Mesenchymal stem cell (in vitro differentiated cells and primary cell): ENCODE data around the gene TXNDC5.
"Not testable (repeated sequence)": the region's sequence is repeated elsewhere in the genome, so short reads cannot be mapped to it uniquely, and the experiment has no call there.

Experiments
- DNase-seq: peaks from one replicate; pipeline ENCODE4 v3.0.0-alpha.2; 2013
- H2AFZ ChIP-seq: one replicate; pipeline ENCODE4 v1.6.1; 2013; ENCODE audit warnings: low read depth, mild to moderate bottlenecking, control low read depth, inconsistent platforms, low read length, moderate library complexity
- H2AK5ac ChIP-seq: 2 replicates; pipeline ENCODE4 v1.6.1; 2013; ENCODE audit warnings: low read length, moderate library complexity, mild to moderate bottlenecking, inconsistent platforms; ENCODE audit not compliant: severe bottlenecking
- H2BK120ac ChIP-seq: one replicate; pipeline ENCODE4 v1.6.1; 2013; ENCODE audit warnings: low read depth, mild to moderate bottlenecking, inconsistent platforms, low read length, moderate library complexity
- H2BK12ac ChIP-seq, 2 experiments: one replicate each; pipeline ENCODE4 v1.6.1; 2013; ENCODE audit warnings: inconsistent platforms in 2 of 2, low read length in 2 of 2, mild to moderate bottlenecking in 2 of 2, moderate library complexity in 2 of 2, control low read depth in 1 of 2
- H2BK15ac ChIP-seq: one replicate; pipeline ENCODE4 v1.6.1; 2013; ENCODE audit warnings: mild to moderate bottlenecking, low read depth, inconsistent platforms; ENCODE audit not compliant: poor library complexity, severe bottlenecking
- H2BK5ac ChIP-seq: 2 replicates; pipeline ENCODE4 v1.6.1; 2013; ENCODE audit warnings: low read depth, mild to moderate bottlenecking, low read length, control low read depth, inconsistent platforms; ENCODE audit not compliant: poor library complexity, severe bottlenecking
- H3K14ac ChIP-seq, 2 experiments: one replicate each; pipeline ENCODE4 v1.6.1; 2013; ENCODE audit warnings: inconsistent platforms in 2 of 2, low read length in 2 of 2, control low read depth in 1 of 2, mild to moderate bottlenecking in 1 of 2, moderate library complexity in 1 of 2
- H3K18ac ChIP-seq, 2 experiments: one replicate each; pipeline ENCODE4 v1.6.1; 2013; ENCODE audit warnings: inconsistent platforms in 2 of 2, low read length in 2 of 2, control low read depth in 1 of 2, low read depth in 1 of 2, mild to moderate bottlenecking in 1 of 2
- H3K23ac ChIP-seq, 2 experiments: one replicate each; pipeline ENCODE4 v1.6.1; 2013; ENCODE audit warnings: inconsistent platforms in 2 of 2, low read length in 2 of 2, mild to moderate bottlenecking in 2 of 2, moderate library complexity in 2 of 2, control low read depth in 1 of 2
- H3K27ac ChIP-seq: 2 replicates; pipeline ENCODE4 v1.5.1; 2013; ENCODE audit warnings: mild to moderate bottlenecking, moderate library complexity, low read length, control low read depth, inconsistent platforms; ENCODE audit not compliant: poor library complexity, severe bottlenecking
- H3K27me3 ChIP-seq, 2 experiments: 2 replicates each; pipeline versions ENCODE4 v1.6.1 to v1.7.0; 2013; ENCODE audit warnings: low read length in 2 of 2, mild to moderate bottlenecking in 2 of 2, moderate library complexity in 2 of 2, control low read depth in 1 of 2, inconsistent platforms in 1 of 2; ENCODE audit not compliant: control insufficient read depth in 1 of 2, insufficient read depth in 1 of 2
- H3K36me3 ChIP-seq, 2 experiments: 2 replicates each; pipeline versions ENCODE4 v1.6.1 to v1.7.0; 2013; ENCODE audit warnings: low read length in 2 of 2, control low read depth in 1 of 2, inconsistent platforms in 1 of 2, low read depth in 1 of 2, mild to moderate bottlenecking in 1 of 2; ENCODE audit not compliant: insufficient read depth in 2 of 2, control insufficient read depth in 1 of 2
- H3K4ac ChIP-seq, 2 experiments: one replicate each; pipeline ENCODE4 v1.6.1; 2013; ENCODE audit warnings: inconsistent platforms in 2 of 2, low read length in 2 of 2, mild to moderate bottlenecking in 2 of 2, moderate library complexity in 2 of 2, control low read depth in 1 of 2, low read depth in 1 of 2
- H3K4me1 ChIP-seq: 2 replicates; pipeline ENCODE4 v1.6.1; 2013; ENCODE audit warnings: low read depth, low read length, control low read depth; ENCODE audit not compliant: control insufficient read depth, insufficient read depth
- H3K4me2 ChIP-seq: 2 replicates; pipeline ENCODE4 v1.6.1; 2013; ENCODE audit warnings: low read length, mild to moderate bottlenecking, inconsistent platforms; ENCODE audit not compliant: poor library complexity, severe bottlenecking
- H3K4me3 ChIP-seq, 2 experiments: 2 replicates each; pipeline versions ENCODE4 v1.5.1 to v1.7.0; 2013; ENCODE audit warnings: low read length in 2 of 2, mild to moderate bottlenecking in 2 of 2, control low read depth in 1 of 2, low read depth in 1 of 2; ENCODE audit not compliant: insufficient read depth in 1 of 2
- H3K79me1 ChIP-seq: replicated peaks from 2 replicates; pipeline ENCODE4 v1.6.1; 2013; ENCODE audit warnings: mild to moderate bottlenecking, control low read depth, low read length, inconsistent platforms; ENCODE audit not compliant: poor library complexity, severe bottlenecking
- H3K9ac ChIP-seq: 2 replicates; pipeline ENCODE4 v1.7.0; 2013; ENCODE audit warnings: mild to moderate bottlenecking, low read length, moderate library complexity
- H3K9me3 ChIP-seq: 2 replicates; pipeline ENCODE4 v1.7.0; 2013; ENCODE audit warnings: mild to moderate bottlenecking, low read length; ENCODE audit not compliant: control insufficient read depth
- H4K8ac ChIP-seq: one replicate; pipeline ENCODE4 v1.6.1; 2013; ENCODE audit warnings: inconsistent platforms, mild to moderate bottlenecking, low read length, moderate library complexity
- H4K91ac ChIP-seq: one replicate; pipeline ENCODE4 v1.6.1; 2013; ENCODE audit warnings: mild to moderate bottlenecking, low read length, inconsistent platforms
- WGBS: methylation state at CpG from one replicate; pipeline ENCODE4 v1.1.7; 2013; ENCODE audit warnings: mixed read lengths; 5-methylcytosine and 5-hydroxymethylcytosine counted together

Gene TXNDC5

DNA sequence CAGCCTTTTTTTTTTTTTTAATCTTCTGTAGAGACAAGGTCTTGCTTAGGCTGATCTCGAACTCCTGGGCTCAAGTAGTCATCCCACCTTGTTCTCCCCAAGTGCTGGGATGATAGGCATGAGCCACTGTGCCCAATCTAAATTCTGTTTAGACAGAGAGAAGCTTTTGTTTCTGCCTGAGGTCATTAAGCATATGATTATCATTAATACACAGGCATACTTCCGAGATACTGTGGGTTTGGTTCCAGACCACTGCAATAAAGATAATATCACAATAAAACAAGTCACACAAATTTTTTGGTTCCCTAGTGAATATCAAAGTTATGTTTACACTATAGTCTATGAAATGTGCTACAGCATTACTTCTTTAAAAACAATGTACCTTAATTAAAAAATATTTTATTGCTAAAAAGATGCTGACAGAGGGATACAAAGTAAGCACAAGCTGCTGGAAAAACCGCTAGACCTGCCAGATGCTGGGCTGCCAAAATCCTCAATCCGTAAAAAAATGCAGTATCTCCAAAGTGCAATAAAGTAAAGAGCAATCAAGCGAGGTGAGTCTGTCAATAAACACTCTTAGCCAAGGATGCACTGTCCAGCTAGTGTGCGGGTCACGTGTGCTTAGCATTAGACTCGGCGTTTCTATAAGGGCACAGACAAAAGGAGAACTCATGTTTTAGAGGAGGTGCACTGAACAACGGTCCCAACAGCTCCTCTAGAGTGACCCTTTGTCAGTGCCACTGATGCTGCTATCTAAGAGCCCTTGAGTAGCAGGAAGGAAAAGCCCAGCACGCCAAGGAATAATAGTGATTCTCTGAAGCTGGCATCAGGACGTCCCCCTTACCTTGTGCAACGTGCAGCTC is 16.1 kb downstream of the TXNDC5 start:
- no peaks in the 10 kb centered on the region for H3K27me3 ChIP-seq
- H3K27ac ChIP-seq = no peak overlapping the region
- H2BK120ac ChIP-seq = no peak overlapping the region
- H3K18ac ChIP-seq = no peak overlapping the region
- H2AFZ ChIP-seq = no peak overlapping the region
- no peak for DNase-seq
- H3K23ac ChIP-seq = no peak overlapping the region
- no peak overlapping the region for H2AK5ac ChIP-seq
- no peak overlapping the region for H3K4me2 ChIP-seq
- WGBS = 96% methylated on average over 11 of the region's 13 CpGs
- no peak overlapping the region for H2BK5ac ChIP-seq
- no peak overlapping the region for H2BK12ac ChIP-seq
- H3K9me3 ChIP-seq = no peaks in the 10 kb centered on the region
- H3K36me3 ChIP-seq = peaks cover 70 to 100% of the 10 kb centered on the region in 2 experiments
- H3K4me3 ChIP-seq = no peak overlapping the region
- H4K91ac ChIP-seq = no peak overlapping the region
- H3K14ac ChIP-seq = no peak overlapping the region
- no peak overlapping the region for H3K4ac ChIP-seq
- no peak overlapping the region for H3K9ac ChIP-seq
- no peak overlapping the region for H4K8ac ChIP-seq
- H3K4me1 ChIP-seq = peaks cover 6% of the 10 kb centered on the region
- peaks cover 55% of the 10 kb centered on the region for H3K79me1 ChIP-seq
- no peak overlapping the region for H2BK15ac ChIP-seq

DNA sequence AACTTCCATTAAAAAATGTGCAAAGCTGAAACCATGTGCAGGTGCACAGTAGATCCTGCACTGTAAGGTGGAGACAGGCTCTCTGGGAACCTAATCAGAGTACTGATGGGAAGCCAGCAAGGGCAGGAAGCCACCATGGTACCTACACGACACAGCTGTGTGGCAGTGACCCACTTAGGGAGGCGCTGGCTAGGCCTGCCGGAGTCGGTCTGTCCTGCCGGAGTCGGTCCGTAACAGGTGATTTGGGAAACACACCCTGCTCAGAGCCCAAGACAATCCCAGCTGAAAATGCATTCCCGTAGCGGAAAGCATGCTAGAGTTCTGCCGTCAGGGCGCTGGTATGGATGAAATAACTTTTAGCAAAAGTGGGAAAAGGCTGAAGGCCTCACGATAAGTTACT is 17.2 kb downstream of the TXNDC5 start:
- no peak overlapping the region for H2AK5ac ChIP-seq
- H4K91ac ChIP-seq = no peak overlapping the region
- peaks cover 57% of the 10 kb centered on the region for H3K79me1 ChIP-seq
- no peak for DNase-seq
- no peak overlapping the region for H3K18ac ChIP-seq
- 98% methylated on average over 12 of the region's 12 CpGs for WGBS
- H3K4me3 ChIP-seq = no peak overlapping the region
- H3K4me2 ChIP-seq = no peak overlapping the region
- no peak overlapping the region for H2BK12ac ChIP-seq
- H2BK5ac ChIP-seq = no peak overlapping the region
- no peak overlapping the region for H3K14ac ChIP-seq
- no peak overlapping the region for H3K9ac ChIP-seq
- H3K27me3 ChIP-seq = no peaks in the 10 kb centered on the region
- peaks cover 70 to 100% of the 10 kb centered on the region in 2 experiments for H3K36me3 ChIP-seq
- no peak overlapping the region for H3K27ac ChIP-seq
- H2AFZ ChIP-seq = no peak overlapping the region
- H2BK15ac ChIP-seq = no peak overlapping the region
- no peaks in the 10 kb centered on the region for H3K9me3 ChIP-seq
- H3K4me1 ChIP-seq = no peaks in the 10 kb centered on the region
- no peak overlapping the region for H3K4ac ChIP-seq
- H2BK120ac ChIP-seq = no peak overlapping the region
- no peak overlapping the region for H3K23ac ChIP-seq
- no peak overlapping the region for H4K8ac ChIP-seq

DNA sequence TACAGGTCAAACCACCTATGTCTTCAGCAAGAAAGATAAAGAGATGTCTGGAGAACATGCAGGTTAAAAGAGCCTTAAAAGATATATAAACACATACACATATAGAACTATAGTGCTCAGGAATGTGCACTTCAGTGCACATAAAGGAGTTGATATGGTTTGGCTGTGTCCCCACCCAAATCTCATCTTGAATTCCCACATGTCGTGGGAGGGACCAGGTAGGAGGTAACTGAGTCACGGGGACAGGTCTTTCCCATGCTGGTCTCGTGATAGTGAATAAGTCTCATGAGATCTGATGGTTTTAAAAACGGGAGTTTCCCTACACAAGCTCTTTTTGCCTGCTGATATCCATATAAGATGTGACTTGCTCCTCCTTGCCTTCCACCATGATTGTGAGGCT is 18.2 kb downstream of the TXNDC5 start:
- H4K91ac ChIP-seq, H3K4me2 ChIP-seq: not testable (repeated sequence)
- WGBS = 100% methylated on average over 4 of the region's 4 CpGs

DNA sequence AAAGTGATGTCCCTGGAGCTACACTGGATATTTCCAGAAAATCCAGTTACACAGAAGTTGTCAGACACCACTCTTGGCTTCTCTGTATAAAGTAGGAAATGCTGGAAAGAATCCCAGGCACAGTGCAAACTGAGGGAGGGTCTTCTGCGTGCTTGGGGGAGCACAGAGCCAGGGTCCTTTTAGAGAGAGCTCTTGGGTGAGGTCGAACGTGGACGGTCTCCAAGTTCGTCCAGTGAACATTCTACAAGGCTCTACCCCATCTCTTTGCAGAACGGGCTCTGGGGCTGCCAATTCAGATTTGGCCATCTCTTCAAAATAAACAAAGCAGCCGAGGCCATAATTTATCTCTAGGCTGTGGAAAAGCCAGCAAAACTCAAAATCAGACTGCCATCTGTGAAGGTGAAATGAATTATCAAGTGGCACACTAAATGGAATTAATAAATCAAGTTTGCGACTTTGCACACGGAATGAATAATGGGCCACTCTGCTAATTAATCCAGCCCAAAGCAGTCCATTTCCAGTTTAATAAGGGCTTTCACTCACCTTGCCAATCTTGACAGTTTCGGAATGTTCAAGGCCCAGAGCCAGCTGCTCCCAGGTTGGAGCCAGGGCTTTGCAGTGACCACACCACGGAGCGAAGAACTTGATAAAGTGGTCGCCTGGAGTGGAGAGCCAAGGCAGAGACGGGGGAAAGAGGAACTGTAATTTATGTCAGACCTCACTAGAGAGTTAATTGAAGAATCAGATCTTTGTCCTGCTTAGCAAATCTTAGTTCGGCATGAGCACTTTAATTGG is 19.3 kb downstream of the TXNDC5 start:
- H4K8ac ChIP-seq = no peak overlapping the region
- no peak overlapping the region for H3K27ac ChIP-seq
- no peak overlapping the region for H3K14ac ChIP-seq
- no peak overlapping the region for H3K18ac ChIP-seq
- H3K4me1 ChIP-seq = no peaks in the 10 kb centered on the region
- no peak overlapping the region for H2BK15ac ChIP-seq
- no peak overlapping the region for H3K4me2 ChIP-seq
- no peak overlapping the region for H4K91ac ChIP-seq
- peaks cover 54% of the 10 kb centered on the region for H3K79me1 ChIP-seq
- peaks cover 75 to 100% of the 10 kb centered on the region in 2 experiments for H3K36me3 ChIP-seq
- H2AFZ ChIP-seq = no peak overlapping the region
- no peak overlapping the region for H3K4me3 ChIP-seq
- no peak overlapping the region for H3K9ac ChIP-seq
- H2BK5ac ChIP-seq = no peak overlapping the region
- H3K9me3 ChIP-seq = no peaks in the 10 kb centered on the region
- no peak overlapping the region for H2AK5ac ChIP-seq
- H2BK12ac ChIP-seq = no peak overlapping the region
- H3K27me3 ChIP-seq = no peaks in the 10 kb centered on the region
- 96% methylated on average over 13 of the region's 15 CpGs for WGBS
- H2BK120ac ChIP-seq = no peak overlapping the region
- H3K23ac ChIP-seq = no peak overlapping the region
- no peak for DNase-seq
- H3K4ac ChIP-seq = no peak overlapping the region

More for the DNA sequence above, 18.2 kb downstream of the TXNDC5 start:
- not testable (repeated sequence) for H3K18ac ChIP-seq, H3K9ac ChIP-seq, DNase-seq, H2BK12ac ChIP-seq, H4K8ac ChIP-seq, H3K23ac ChIP-seq, H3K4me1 ChIP-seq, H3K27ac ChIP-seq, H2BK15ac ChIP-seq, H3K4me3 ChIP-seq, H3K27me3 ChIP-seq, H3K4ac ChIP-seq, H2BK5ac ChIP-seq, H3K9me3 ChIP-seq, H2BK120ac ChIP-seq, H2AK5ac ChIP-seq, H3K14ac ChIP-seq, H2AFZ ChIP-seq
- H3K36me3 ChIP-seq = peaks cover 71 to 100% of the 10 kb centered on the region in 2 experiments
- peaks cover 55% of the 10 kb centered on the region for H3K79me1 ChIP-seq
